Hepatocyte (in vitro differentiated cells): ENCODE measurements around the gene MAP4K1.

ENCODE experiments used
- CTCF ChIP-seq: fragments of 200-600 bp; sonication (generic); IDR thresholded peaks from 2 replicates; pipeline ENCODE4 v1.5.1; 2016; ENCODE audit warnings: antibody characterized with exemption, mild to moderate bottlenecking; ENCODE audit not compliant: poor library complexity
- EZH2 ChIP-seq: fragments of 200-600 bp; sonication (generic); IDR thresholded peaks from 2 replicates; pipeline ENCODE4 v1.6.1; 2016; ENCODE audit warnings: antibody characterized with exemption, mild to moderate bottlenecking, borderline replicate concordance
- EZH2phosphoT487 ChIP-seq: fragments of 200-600 bp; sonication (generic); IDR thresholded peaks from one replicate; pipeline ENCODE4 v1.6.1; 2018; ENCODE audit warnings: antibody characterized with exemption, mild to moderate bottlenecking, low read depth, moderate library complexity; ENCODE audit not compliant: unreplicated experiment, severe bottlenecking

GRCh38 chr19:38543286-38543806 lies 74.4 kb downstream of the MAP4K1 start:
- TF ChIP-seq CTCF (no peak), EZH2phosphoT487 (no peak), EZH2 (no peak)
